Cortex of kidney (tissue), 1 donor: Measurements from ENCODE around the gene ZBTB17.
"Not testable (repeated sequence)": the region's sequence is repeated elsewhere in the genome, so short reads cannot be mapped to it uniquely, and the experiment has no call there.

Source experiments
- DNase-seq: peaks from one replicate; lab custom pipeline; 2025; lab: John Stamatoyannopoulos, UW

ZBTB17 gene

GRCh38 chr1:15935056-15935950 lies 40.6 kb downstream of the ZBTB17 start:
- no peak for DNase-seq

GRCh38 chr1:15934211-15935055 lies 41.5 kb downstream of the ZBTB17 start:
- DNase-seq, result no peak

- DNase-seq, result no peak
These were observed 42.2 kb downstream of the ZBTB17 start for GRCh38 chr1:15933684-15934083.

GRCh38 chr1:15932612-15933011 lies 43.3 kb downstream of the ZBTB17 start:
- no peak for DNase-seq

- no peak for DNase-seq
These were observed 44.0 kb downstream of the ZBTB17 start for GRCh38 chr1:15931884-15932283.

- DNase-seq, result no peak
These were observed 44.5 kb downstream of the ZBTB17 start for GRCh38 chr1:15931401-15931800.

- no peak for DNase-seq
These were observed 46.6 kb downstream of the ZBTB17 start for GRCh38 chr1:15928971-15929965.

- not testable (repeated sequence) for DNase-seq
These were observed 49.5 kb downstream of the ZBTB17 start for GRCh38 chr1:15926448-15926847.

- DNase-seq, result no peak
These were observed 52.7 kb downstream of the ZBTB17 start for GRCh38 chr1:15923241-15923640.

- no peak for DNase-seq
These were observed 56.8 kb downstream of the ZBTB17 start for GRCh38 chr1:15918962-15919715.

GRCh38 chr1:15916916-15917315 lies 59.0 kb downstream of the ZBTB17 start:
- no peak for DNase-seq

GRCh38 chr1:15916417-15916816 lies 59.5 kb downstream of the ZBTB17 start:
- DNase-seq, result no peak

GRCh38 chr1:15915991-15916390 lies 59.9 kb downstream of the ZBTB17 start:
- no peak for DNase-seq

GRCh38 chr1:15913607-15914006 lies 62.3 kb downstream of the ZBTB17 start:
- not testable (repeated sequence) for DNase-seq

GRCh38 chr1:15911927-15912326 lies 64.0 kb downstream of the ZBTB17 start:
- no peak for DNase-seq

- DNase-seq, result no peak
These were observed 64.8 kb downstream of the ZBTB17 start for GRCh38 chr1:15911141-15911540.

- DNase-seq, result no peak
These were observed 67.3 kb downstream of the ZBTB17 start for GRCh38 chr1:15908597-15908996.

- DNase-seq, result no peak
These were observed 73.0 kb downstream of the ZBTB17 start for GRCh38 chr1:15902882-15903281.

GRCh38 chr1:15900662-15901279 lies 75.1 kb downstream of the ZBTB17 start:
- DNase-seq, result no peak

- no peak for DNase-seq
These were observed 76.6 kb downstream of the ZBTB17 start for GRCh38 chr1:15899266-15899665.
